ENCODE measurements around the gene GRHL3.

The GRHL3 gene

DNA sequence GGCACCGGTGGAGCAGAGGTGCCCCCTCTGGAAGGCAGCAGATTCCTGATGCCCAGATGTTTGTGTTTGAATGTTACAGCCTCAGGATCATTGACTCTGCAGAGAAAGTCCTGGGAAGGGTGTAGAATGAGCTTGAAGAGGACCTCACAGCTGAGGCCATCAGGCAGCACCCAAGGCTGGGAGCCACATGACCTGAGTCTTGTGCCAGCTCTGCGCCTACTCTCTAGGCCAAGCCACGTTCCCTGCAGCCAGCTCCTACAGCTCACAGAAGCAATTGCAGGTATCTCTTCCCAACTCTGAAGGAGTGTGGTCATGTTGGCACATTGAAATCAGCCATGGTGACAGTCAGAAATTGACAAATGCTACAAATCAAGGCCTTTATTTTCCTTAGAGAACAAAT is 36.3 kb downstream of the GRHL3 start:
- no peak overlapping the region for H2AFZ ChIP-seq
- H3K9me3 ChIP-seq (ENCODE audit: control insufficient read depth, low read length), result no peaks in the 10 kb centered on the region
- no peaks in the 10 kb centered on the region for H3K4me1 ChIP-seq
- no peak overlapping the region for H3K9ac ChIP-seq
- H3K27me3 ChIP-seq (ENCODE audit: control insufficient read depth, insufficient read depth, low read length), result no peaks in the 10 kb centered on the region
- no peaks in the 10 kb centered on the region for H3K36me3 ChIP-seq (ENCODE audit: control insufficient read depth, insufficient read depth, low read length)
- no peaks in the 10 kb centered on the region for H3K79me2 ChIP-seq
- no peak overlapping the region for H3K27ac ChIP-seq
- H3K4me2 ChIP-seq (ENCODE audit: low read length), result no peak overlapping the region
- TF ChIP-seq, protein P1, sequence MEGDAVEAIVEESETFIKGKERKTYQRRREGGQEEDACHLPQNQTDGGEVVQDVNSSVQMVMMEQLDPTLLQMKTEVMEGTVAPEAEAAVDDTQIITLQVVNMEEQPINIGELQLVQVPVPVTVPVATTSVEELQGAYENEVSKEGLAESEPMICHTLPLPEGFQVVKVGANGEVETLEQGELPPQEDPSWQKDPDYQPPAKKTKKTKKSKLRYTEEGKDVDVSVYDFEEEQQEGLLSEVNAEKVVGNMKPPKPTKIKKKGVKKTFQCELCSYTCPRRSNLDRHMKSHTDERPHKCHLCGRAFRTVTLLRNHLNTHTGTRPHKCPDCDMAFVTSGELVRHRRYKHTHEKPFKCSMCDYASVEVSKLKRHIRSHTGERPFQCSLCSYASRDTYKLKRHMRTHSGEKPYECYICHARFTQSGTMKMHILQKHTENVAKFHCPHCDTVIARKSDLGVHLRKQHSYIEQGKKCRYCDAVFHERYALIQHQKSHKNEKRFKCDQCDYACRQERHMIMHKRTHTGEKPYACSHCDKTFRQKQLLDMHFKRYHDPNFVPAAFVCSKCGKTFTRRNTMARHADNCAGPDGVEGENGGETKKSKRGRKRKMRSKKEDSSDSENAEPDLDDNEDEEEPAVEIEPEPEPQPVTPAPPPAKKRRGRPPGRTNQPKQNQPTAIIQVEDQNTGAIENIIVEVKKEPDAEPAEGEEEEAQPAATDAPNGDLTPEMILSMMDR (IDR thresholded peaks at IDR 0.05), result no peak
- H3K4me3 ChIP-seq (ENCODE audit: low read depth, low read length), result no peak overlapping the region

DNA sequence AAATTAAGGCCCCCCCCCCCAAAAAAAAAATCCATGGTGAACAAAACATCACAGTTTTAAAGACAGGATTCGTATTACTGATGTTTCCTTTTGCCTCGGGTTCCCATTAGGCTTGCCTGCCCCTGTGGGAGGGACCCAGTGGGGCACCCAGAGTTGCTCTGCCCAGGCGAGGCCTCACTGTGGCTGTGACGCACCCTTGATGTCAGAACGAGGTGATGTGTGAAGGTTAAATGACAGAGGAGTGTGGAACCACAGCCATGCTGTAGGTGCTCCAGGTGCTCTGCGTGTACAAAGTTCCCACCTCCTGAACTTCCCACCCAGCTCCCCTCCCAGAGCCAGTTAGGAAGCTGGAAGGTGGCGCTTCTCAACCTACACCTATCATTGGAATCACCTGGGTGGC is 37.9 kb downstream of the GRHL3 start:
- Histone ChIP-seq H3K9me3 (ENCODE audit: control insufficient read depth, low read length) (no peaks in the 10 kb centered on the region), H3K9ac (no peak overlapping the region), H2AFZ (no peak overlapping the region), H3K79me2 (no peaks in the 10 kb centered on the region), H3K27ac (no peak overlapping the region), H3K36me3 (ENCODE audit: control insufficient read depth, insufficient read depth, low read length) (no peaks in the 10 kb centered on the region), H3K4me1 (no peaks in the 10 kb centered on the region), H3K27me3 (ENCODE audit: control insufficient read depth, insufficient read depth, low read length) (no peaks in the 10 kb centered on the region), H3K4me3 (ENCODE audit: low read depth, low read length) (no peak overlapping the region), H3K4me2 (ENCODE audit: low read length) (no peak overlapping the region)
- TF ChIP-seq, protein P1 (IDR thresholded peaks at IDR 0.05), result no peak

DNA sequence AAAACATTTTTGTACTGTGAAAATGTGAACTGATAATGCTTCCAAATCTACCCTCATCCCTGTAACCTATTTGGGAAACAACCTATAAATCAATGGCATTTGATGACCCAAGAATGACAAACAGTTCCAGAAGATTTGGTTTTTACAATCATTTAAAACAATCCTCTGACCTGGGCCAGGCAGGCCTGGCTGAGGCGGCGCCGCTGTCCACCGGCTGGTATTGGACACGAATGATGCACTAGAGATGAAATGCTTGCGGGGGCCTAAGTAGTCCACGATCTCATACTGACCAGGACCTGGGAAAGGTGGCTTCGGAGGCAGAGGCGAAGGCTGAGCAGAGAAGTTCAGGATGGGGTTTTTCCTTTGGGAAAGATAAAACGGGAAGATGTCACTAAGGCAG is 41.5 kb downstream of the GRHL3 start:
- Histone ChIP-seq H3K79me2 (no peaks in the 10 kb centered on the region), H3K4me2 (ENCODE audit: low read length) (no peak overlapping the region), H2AFZ (no peak overlapping the region), H3K36me3 (ENCODE audit: control insufficient read depth, insufficient read depth, low read length) (no peaks in the 10 kb centered on the region), H3K27me3 (ENCODE audit: control insufficient read depth, insufficient read depth, low read length) (no peaks in the 10 kb centered on the region), H3K4me3 (ENCODE audit: low read depth, low read length) (no peak overlapping the region), H3K27ac (no peak overlapping the region), H3K9me3 (ENCODE audit: control insufficient read depth, low read length) (no peaks in the 10 kb centered on the region), H3K9ac (no peak overlapping the region), H3K4me1 (no peaks in the 10 kb centered on the region)
- TF ChIP-seq, protein P1 (IDR thresholded peaks at IDR 0.05), result no peak

DNA sequence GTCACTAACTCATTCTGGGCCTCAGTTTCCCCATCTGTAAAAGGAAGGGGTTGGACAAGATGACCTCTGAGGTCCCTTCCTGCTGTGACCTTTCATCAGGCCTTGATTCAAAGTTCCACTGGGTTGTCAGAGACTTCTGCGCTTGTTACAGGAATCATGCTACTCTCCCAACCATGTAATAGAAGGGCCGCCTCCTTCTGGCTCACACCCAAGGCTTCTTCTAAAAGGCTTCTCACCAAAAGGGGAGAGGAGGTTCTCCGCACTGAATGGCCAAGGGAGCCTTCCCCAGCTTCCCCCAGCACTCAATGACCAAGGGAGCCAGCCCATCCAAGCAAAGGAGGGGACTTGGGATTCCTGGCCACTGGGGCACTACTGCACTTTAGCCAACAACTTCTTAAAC is 42.7 kb downstream of the GRHL3 start:
- Histone ChIP-seq H2AFZ (no peak overlapping the region), H3K4me2 (ENCODE audit: low read length) (no peak overlapping the region), H3K9ac (no peak overlapping the region), H3K27me3 (ENCODE audit: control insufficient read depth, insufficient read depth, low read length) (no peaks in the 10 kb centered on the region), H3K36me3 (ENCODE audit: control insufficient read depth, insufficient read depth, low read length) (no peaks in the 10 kb centered on the region), H3K4me1 (no peaks in the 10 kb centered on the region), H3K79me2 (no peaks in the 10 kb centered on the region), H3K27ac (no peak overlapping the region), H3K4me3 (ENCODE audit: low read depth, low read length) (no peak overlapping the region), H3K9me3 (ENCODE audit: control insufficient read depth, low read length) (no peaks in the 10 kb centered on the region)
- TF ChIP-seq, protein P1 (IDR thresholded peaks at IDR 0.05), result no peak

DNA sequence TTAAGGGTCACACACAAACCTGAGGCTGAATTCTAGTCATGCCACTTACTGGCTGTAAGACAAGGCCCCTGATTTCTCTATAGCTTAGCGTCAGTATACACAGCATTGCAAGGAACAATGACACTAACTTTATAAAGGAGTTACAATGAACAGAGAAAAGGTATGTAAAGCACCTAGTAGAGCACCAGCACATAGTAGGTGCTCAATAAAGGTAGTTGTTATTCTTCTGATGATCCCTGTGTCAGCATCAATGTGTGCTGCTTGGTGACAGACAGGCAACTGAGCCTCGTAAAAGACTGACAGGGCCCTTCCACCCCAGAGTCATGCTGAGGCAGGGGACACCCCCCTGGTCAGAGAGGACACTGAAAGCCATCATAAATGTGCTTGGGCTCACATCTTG is 43.2 kb downstream of the GRHL3 start:
- Histone ChIP-seq H3K79me2 (no peaks in the 10 kb centered on the region), H3K4me2 (ENCODE audit: low read length) (no peak overlapping the region), H3K4me1 (no peaks in the 10 kb centered on the region), H3K9ac (no peak overlapping the region), H3K36me3 (ENCODE audit: control insufficient read depth, insufficient read depth, low read length) (no peaks in the 10 kb centered on the region), H3K9me3 (ENCODE audit: control insufficient read depth, low read length) (no peaks in the 10 kb centered on the region), H2AFZ (no peak overlapping the region), H3K4me3 (ENCODE audit: low read depth, low read length) (no peak overlapping the region), H3K27ac (no peak overlapping the region), H3K27me3 (ENCODE audit: control insufficient read depth, insufficient read depth, low read length) (no peaks in the 10 kb centered on the region)
- TF ChIP-seq, protein P1 (IDR thresholded peaks at IDR 0.05), result no peak
